ENCODE data around the gene PSMB7. TPM values are rescaled to one million over a fixed set of nuclear protein-coding genes. Genes with fewer than 3 reads are reported as not detected.
"Not testable (repeated sequence)": the region's sequence is repeated elsewhere in the genome, so short reads cannot be mapped to it uniquely, and the experiment has no call there.

PSMB7 gene
- total RNA-seq, 2 donors from 2014 or later = 91.4 to 149 TPM

GRCh38 chr9:124428751-124429529 lies 13.7 kb upstream of the PSMB7 start:
- ATAC-seq (ENCODE audit: insufficient number of reproducible peaks, low FRiP score, low read depth) (no peak), DNase-seq (ENCODE audit: low spot score) (no peak)
- H3K27ac ChIP-seq = no peak overlapping the region
- no peaks in the 10 kb centered on the region for H3K27me3 ChIP-seq (replicated peaks; ENCODE audit: insufficient read depth)
- H3K36me3 ChIP-seq = no peaks in the 10 kb centered on the region
- no peak overlapping the region for H3K4me3 ChIP-seq
- H3K4me1 ChIP-seq (ENCODE audit: control insufficient read depth in 1 of 2, low read depth in 2 of 2) = no peaks in the 10 kb centered on the region
- H3K9me3 ChIP-seq = no peaks in the 10 kb centered on the region
- TF ChIP-seq CTCF (IDR thresholded peaks at IDR 0.05) = no peak

DNA sequence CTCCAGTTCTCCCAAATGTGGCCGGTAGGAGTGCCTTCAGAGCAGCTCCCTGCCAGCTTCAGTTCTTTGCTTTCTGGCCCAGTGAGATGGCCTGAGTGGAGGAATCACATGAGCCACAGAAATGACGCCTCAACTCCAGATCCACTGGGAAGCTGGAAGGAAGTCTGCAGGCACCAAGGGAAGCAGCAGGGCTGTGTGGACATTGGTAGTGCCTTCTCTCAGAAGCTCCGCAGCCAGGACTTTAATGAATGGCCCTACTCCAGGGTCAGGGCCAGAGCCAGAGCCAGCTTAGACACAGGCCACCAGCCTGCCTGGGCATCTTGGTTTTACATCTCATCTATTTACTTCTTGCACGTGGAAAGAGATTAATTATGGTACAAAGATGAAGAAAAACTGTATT lies 12.0 kb upstream of the PSMB7 start:
- Histone ChIP-seq H3K27me3 (replicated peaks; ENCODE audit: insufficient read depth) (no peaks in the 10 kb centered on the region), H3K9me3 (no peaks in the 10 kb centered on the region), H3K4me3 (no peak overlapping the region), H3K36me3 (no peaks in the 10 kb centered on the region), H3K27ac (no peak overlapping the region), H3K4me1 (ENCODE audit: control insufficient read depth in 1 of 2, low read depth in 2 of 2) (no peaks in the 10 kb centered on the region)
- no peak for ATAC-seq (ENCODE audit: insufficient number of reproducible peaks, low FRiP score, low read depth)
- no peak for DNase-seq (ENCODE audit: low spot score)
- no peak for TF ChIP-seq CTCF (IDR thresholded peaks at IDR 0.05)

- H3K27ac ChIP-seq = no peak overlapping the region
- no peak for TF ChIP-seq CTCF (IDR thresholded peaks at IDR 0.05)
- ATAC-seq (ENCODE audit: insufficient number of reproducible peaks, low FRiP score, low read depth) (no peak), DNase-seq (ENCODE audit: low spot score) (no peak)
- H3K4me3 ChIP-seq = no peak overlapping the region
- no peaks in the 10 kb centered on the region for H3K9me3 ChIP-seq
- H3K27me3 ChIP-seq (replicated peaks; ENCODE audit: insufficient read depth) = no peaks in the 10 kb centered on the region
- no peaks in the 10 kb centered on the region for H3K4me1 ChIP-seq (ENCODE audit: control insufficient read depth in 1 of 2, low read depth in 2 of 2)
- H3K36me3 ChIP-seq = no peaks in the 10 kb centered on the region
These were observed 11.1 kb upstream of the PSMB7 start for GRCh38 chr9:124426361-124426760.

DNA sequence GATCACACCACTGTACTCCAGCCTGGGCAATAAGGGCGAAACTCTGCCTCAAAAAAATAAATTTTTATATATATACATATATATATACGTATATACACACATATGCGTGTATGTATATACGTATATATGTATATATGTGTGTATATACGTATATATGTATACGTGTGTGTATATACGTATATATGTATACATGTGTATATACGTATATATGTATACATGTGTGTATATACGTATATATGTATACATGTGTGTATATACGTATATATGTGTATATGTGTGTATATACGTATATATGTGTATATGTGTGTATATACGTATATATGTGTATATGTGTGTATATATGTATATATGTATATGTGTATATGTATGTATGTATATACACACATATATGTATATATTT lies 10.5 kb upstream of the PSMB7 start:
- H3K4me1 ChIP-seq (ENCODE audit: control insufficient read depth in 1 of 2, low read depth in 2 of 2); H3K27ac ChIP-seq; ATAC-seq (ENCODE audit: insufficient number of reproducible peaks, low FRiP score, low read depth); H3K27me3 ChIP-seq (replicated peaks; ENCODE audit: insufficient read depth); H3K9me3 ChIP-seq; DNase-seq (ENCODE audit: low spot score); H3K36me3 ChIP-seq; H3K4me3 ChIP-seq: not testable (repeated sequence)

DNA sequence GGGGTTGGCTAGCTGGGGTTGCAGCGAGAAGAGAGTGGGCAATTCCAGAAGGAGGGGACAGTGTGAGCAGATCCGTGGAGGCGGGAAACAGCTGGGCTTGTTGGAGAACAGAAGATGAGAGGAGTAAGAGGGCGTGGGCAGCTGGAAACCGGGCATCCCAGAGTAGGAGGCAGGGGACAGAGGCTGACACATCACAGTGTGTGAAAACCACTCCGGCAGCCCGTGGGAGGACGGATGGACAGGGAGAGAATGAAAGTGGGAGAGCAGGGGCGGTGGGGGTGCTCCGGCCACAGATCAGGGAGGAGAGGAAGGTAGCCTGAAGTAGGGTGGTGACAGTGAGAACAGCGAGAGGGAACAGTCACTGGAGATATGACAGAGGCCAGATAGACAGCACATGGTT lies 8.3 kb upstream of the PSMB7 start:
- no peaks in the 10 kb centered on the region for H3K9me3 ChIP-seq
- ATAC-seq (ENCODE audit: insufficient number of reproducible peaks, low FRiP score, low read depth) = no peak
- no peaks in the 10 kb centered on the region for H3K36me3 ChIP-seq
- H3K27ac ChIP-seq = no peak overlapping the region
- no peak for DNase-seq (ENCODE audit: low spot score)
- no peak for TF ChIP-seq CTCF (IDR thresholded peaks at IDR 0.05)
- no peaks in the 10 kb centered on the region for H3K4me1 ChIP-seq (ENCODE audit: control insufficient read depth in 1 of 2, low read depth in 2 of 2)
- no peaks in the 10 kb centered on the region for H3K27me3 ChIP-seq (replicated peaks; ENCODE audit: insufficient read depth)
- no peak overlapping the region for H3K4me3 ChIP-seq

DNA sequence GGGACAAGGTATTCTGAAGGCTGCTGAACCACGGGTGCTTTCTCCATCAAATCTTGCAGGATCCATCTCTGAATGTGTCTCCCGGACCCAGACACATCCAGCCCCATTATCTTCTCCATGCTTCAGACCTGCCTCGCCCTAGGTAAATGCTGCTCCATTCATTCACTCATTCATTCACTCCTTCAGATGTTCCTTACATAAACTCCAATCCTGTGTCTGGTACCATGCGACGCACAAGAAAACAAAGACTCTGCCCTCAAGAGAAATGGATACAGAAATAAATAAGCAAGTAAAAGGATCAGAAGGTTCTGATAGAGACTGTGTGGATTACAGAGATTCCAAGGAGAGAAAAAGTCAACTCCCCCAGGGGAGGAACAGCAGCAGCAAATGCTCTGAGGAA lies 7.9 kb upstream of the PSMB7 start:
- DNase-seq (ENCODE audit: low spot score) (no peak), ATAC-seq (ENCODE audit: insufficient number of reproducible peaks, low FRiP score, low read depth) (no peak)
- Histone ChIP-seq H3K9me3 (no peaks in the 10 kb centered on the region), H3K4me1 (ENCODE audit: control insufficient read depth in 1 of 2, low read depth in 2 of 2) (no peaks in the 10 kb centered on the region), H3K36me3 (no peaks in the 10 kb centered on the region), H3K27ac (no peak overlapping the region), H3K27me3 (replicated peaks; ENCODE audit: insufficient read depth) (no peaks in the 10 kb centered on the region), H3K4me3 (no peak overlapping the region)
- no peak for TF ChIP-seq CTCF (IDR thresholded peaks at IDR 0.05)

Measured in thoracic aorta (tissue), 2 donors.